ENCODE results near the gene SORCS1. TPM values are rescaled to one million over a fixed set of nuclear protein-coding genes. Genes with fewer than 3 reads are reported as not detected.

The SORCS1 gene
- total and polyA plus RNA-seq, 4 donors: 0.04 to 3.5 (median 0.05) TPM

GRCh38 chr10:107054469-107055156, 109.9 kb downstream of the SORCS1 start:
- ATAC-seq (ENCODE audit: insufficient read depth, low FRiP score) (no peak), DNase-seq (no peak)
- Histone ChIP-seq H3K27me3 (ENCODE audit: control insufficient read depth in 3 of 3, insufficient read depth in 3 of 3, low read length in 2 of 3) (peaks cover 0 to 24% (median 15%) of the 10 kb centered on the region in 3 donors), H3K27ac (ENCODE audit: low read depth in 1 of 2, low read length in 1 of 2) (no peak overlapping the region), H3K4me3 (no peak overlapping the region), H3K9ac (ENCODE audit: insufficient read depth in 1 of 2, low read length in 2 of 2) (no peak overlapping the region), H3K4me1 (ENCODE audit: control insufficient read depth in 5 of 5, insufficient read depth in 5 of 5, low read length in 5 of 5) (peaks cover 0 to 21% (median 5%) of the 10 kb centered on the region in 5 donors), H3K36me3 (ENCODE audit: control insufficient read depth in 4 of 4, insufficient read depth in 4 of 4, low read length in 4 of 4) (no peaks in the 10 kb centered on the region), H3K9me3 (ENCODE audit: control insufficient read depth in 4 of 4, insufficient read depth in 3 of 4, low read length in 3 of 4) (no peaks in the 10 kb centered on the region)
- 68 to 74% methylated on average over 3 of the region's 3 CpGs for WGBS, 2 donors
- no peak for TF ChIP-seq CTCF (IDR thresholded peaks at IDR 0.05; ENCODE audit: control extremely low read depth, extremely low read depth)

DNA sequence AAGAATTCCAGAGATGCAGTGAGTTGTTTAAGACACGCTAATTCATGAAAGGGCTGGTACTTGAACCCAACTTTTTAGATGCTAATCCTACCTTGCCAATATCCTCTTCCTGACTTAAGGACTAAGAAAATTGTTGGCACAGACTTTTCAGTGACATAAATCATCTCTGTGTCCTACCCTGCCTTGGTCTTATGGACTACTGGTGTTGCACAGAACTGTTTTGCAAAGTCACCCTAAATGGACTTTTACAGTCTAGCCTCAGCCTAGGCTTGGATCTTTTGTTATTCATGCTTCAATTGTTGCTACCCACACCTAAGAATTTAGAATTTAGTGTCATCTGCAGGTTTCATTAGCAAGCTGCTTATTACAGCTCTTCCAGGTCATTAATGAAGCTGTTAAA, 112.7 kb downstream of the SORCS1 start:
- WGBS, 2 donors: 89 to 98% methylated on average over 1 of the region's 1 CpG
- ATAC-seq (ENCODE audit: insufficient read depth, low FRiP score): no peak

DNA sequence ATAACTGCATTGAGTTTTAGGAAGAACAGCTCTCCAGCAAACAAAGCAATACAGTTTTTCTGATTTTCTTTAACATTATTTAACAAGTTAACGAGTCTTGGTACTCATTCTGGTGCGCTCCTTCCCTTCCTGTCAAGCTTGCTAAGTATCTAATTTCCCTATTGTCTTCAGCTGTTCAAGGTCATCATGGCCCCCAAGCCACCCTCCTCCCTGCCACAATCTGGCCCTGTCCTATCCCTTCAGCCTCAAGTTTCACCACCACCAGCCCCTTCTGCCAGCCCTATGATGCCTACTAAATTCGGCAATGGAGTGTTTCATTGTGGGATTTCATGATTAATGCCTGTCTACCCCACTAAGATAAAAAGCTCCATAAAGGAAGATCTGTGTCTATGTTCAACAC, 121.0 kb downstream of the SORCS1 start:
- ATAC-seq (ENCODE audit: insufficient read depth, low FRiP score) (no peak), DNase-seq (no peak)
- Histone ChIP-seq H3K4me3 (no peak overlapping the region), H3K4me1 (ENCODE audit: control insufficient read depth in 5 of 5, insufficient read depth in 5 of 5, low read length in 5 of 5) (no peaks in the 10 kb centered on the region), H3K9ac (ENCODE audit: insufficient read depth in 1 of 2, low read length in 2 of 2) (no peak overlapping the region), H3K27ac (ENCODE audit: low read depth in 1 of 2, low read length in 1 of 2) (no peak overlapping the region), H3K9me3 (ENCODE audit: control insufficient read depth in 4 of 4, insufficient read depth in 3 of 4, low read length in 3 of 4) (no peaks in the 10 kb centered on the region), H3K27me3 (ENCODE audit: control insufficient read depth in 3 of 3, insufficient read depth in 3 of 3, low read length in 2 of 3) (no peaks in the 10 kb centered on the region), H3K36me3 (ENCODE audit: control insufficient read depth in 4 of 4, insufficient read depth in 4 of 4, low read length in 4 of 4) (no peaks in the 10 kb centered on the region)
- no peak for TF ChIP-seq CTCF (IDR thresholded peaks at IDR 0.05; ENCODE audit: control extremely low read depth, extremely low read depth)
- 78 to 89% methylated on average over 3 of the region's 3 CpGs for WGBS, 2 donors

More for the DNA sequence above, 112.7 kb downstream of the SORCS1 start:
- Histone ChIP-seq H3K27ac (ENCODE audit: low read depth in 1 of 2, low read length in 1 of 2) (no peak overlapping the region), H3K27me3 (ENCODE audit: control insufficient read depth in 3 of 3, insufficient read depth in 3 of 3, low read length in 2 of 3) (peaks cover 0 to 22% (median 15%) of the 10 kb centered on the region in 3 donors), H3K4me1 (ENCODE audit: control insufficient read depth in 5 of 5, insufficient read depth in 5 of 5, low read length in 5 of 5) (peaks cover 0 to 15% (median 3%) of the 10 kb centered on the region in 5 donors), H3K4me3 (no peak overlapping the region), H3K9ac (ENCODE audit: insufficient read depth in 1 of 2, low read length in 2 of 2) (no peak overlapping the region), H3K36me3 (ENCODE audit: control insufficient read depth in 4 of 4, insufficient read depth in 4 of 4, low read length in 4 of 4) (no peaks in the 10 kb centered on the region), H3K9me3 (ENCODE audit: control insufficient read depth in 4 of 4, insufficient read depth in 3 of 4, low read length in 3 of 4) (no peaks in the 10 kb centered on the region)
- no peak for TF ChIP-seq CTCF (IDR thresholded peaks at IDR 0.05; ENCODE audit: control extremely low read depth, extremely low read depth)
- DNase-seq: no peak

Data from lung (tissue), 12 donors.